ENCODE data around the gene MYO15B.

The MYO15B gene

DNA sequence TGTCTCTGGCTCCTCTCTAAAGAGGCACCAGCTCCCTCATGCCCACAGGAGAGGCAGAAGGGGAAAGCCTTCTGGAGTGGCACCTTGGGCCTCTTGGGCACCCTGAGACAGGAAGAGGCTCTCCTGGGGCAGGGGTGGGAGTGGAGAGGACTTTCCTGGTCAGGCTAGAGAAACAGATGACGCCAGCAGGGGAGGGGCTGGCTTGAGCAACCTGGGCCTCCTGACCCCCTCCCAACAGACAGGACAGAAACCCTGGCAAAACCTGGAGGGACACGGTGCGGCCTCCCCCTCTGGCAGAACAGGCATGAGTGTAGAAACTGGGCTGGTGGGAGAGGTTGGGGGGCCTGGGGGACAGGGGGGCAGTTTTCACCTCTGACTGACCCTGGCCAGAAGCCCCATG, 51.7 kb downstream of the MYO15B start:
- DNase-seq (ENCODE audit: low read depth in 3 of 3), result no peak

DNA sequence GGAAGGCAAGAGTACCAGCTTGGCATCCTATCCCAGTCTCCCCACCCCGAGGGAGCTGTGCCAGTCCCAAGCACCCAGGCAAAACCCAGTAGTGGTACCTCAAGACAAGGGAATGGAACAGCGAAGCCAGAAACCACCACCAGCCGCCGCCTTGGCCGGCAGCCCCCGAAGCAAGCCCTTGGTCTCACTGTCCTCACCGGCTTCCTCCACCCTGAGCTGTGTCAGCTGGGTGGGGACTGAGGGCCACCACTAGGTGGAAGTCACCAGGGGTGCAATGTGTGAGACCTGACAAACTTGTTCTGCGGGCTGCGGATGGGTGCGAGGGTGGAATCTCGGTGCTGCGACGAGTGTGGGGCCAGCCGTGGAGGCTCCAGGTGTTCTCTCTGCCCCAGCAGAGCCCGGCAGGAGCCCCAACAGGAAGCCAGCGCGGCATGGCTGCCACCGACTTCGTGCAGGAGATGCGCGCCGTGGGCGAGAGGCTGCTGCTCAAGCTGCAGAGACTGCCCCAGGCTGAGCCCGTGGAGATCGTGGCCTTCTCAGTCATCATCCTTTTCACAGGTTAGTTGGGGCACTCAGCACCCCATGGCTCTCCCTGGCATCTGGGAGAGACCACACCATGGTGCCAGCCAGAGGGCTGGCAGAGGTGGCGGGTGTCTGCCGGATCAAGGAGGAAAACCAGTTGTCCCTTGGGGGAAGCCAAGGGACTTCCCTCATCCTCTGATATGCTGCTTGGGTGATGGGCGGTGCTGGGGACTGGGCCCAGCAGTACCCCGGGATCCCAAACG, 52.4 kb downstream of the MYO15B start:
- no peak for DNase-seq (ENCODE audit: low read depth in 3 of 3)

DNA sequence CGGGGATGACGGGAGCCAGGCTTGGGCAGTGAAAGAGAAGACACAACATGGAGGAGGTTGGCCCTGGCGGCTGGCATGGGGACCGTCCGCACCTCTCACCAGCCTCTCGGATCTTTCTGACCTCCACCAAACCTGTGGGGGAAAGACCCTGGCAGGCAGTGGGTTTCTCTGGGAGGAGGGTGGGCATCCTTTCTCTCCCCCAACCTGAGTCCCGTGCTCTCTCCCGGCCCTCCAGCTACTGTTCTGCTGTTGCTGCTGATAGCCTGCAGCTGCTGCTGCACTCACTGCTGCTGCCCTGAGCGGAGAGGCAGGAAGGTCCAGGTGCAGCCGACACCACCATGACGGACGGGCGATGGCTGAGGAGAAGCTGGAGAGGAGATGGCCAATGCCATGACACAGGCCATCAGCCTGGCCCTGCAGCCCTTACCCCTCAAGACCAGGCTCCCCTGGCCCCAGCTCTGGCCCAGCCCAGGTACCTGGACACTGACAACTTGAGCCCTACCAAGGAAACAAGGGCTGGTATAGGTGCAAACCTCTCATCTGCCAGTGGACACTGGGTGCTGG, 53.0 kb downstream of the MYO15B start:
- DNase-seq (ENCODE audit: low read depth in 3 of 3), result no peak

DNA sequence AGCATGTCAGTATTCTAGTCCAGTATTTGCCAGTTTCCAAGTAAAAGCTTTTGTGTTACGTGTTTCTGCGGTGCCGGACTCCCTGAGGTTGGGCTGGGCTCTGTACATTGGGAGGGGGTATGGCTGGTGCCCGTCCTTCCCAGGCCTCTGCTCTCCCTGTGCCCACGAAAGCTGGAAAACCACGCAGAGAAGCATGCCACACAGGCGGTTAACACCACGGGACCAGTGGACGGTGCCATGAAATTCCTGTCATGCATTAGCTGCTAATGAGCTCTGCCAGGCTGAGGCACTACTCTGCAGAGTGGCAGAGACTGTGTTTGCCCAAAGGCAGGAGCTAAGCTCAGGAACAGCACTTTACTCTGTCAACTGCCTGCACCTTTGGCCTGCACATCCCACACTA, 53.7 kb downstream of the MYO15B start:
- no peak for DNase-seq (ENCODE audit: low read depth in 3 of 3)

DNA sequence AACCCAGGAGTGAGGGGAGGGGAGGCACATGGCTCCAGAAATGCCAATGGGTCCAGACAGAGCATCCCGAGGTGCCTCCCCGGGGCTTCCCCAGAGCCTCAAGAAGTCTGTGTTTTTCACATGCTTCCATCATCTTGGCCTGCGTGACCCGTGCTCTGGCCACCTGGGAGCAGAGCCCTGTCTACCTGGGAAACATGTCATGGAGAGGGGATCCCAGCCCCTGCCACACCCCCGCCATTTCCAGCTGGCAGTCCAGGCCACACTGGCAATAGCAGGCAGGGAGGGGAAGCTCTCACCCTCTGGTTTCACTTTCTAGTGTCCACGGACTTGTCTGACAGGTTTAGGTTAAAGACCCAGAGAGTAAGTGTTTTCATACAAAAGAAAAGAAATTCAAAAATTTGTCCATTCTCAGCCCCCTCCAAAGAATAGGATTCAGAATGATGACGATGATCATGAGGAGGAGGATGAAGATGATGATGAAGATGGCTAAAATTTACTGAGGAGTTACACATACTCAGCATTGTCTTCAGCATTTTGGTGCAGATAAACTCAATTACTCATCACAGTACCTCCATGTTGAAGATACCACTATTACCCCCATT, 54.7 kb downstream of the MYO15B start:
- DNase-seq (ENCODE audit: low read depth in 3 of 3), result no peak

DNA sequence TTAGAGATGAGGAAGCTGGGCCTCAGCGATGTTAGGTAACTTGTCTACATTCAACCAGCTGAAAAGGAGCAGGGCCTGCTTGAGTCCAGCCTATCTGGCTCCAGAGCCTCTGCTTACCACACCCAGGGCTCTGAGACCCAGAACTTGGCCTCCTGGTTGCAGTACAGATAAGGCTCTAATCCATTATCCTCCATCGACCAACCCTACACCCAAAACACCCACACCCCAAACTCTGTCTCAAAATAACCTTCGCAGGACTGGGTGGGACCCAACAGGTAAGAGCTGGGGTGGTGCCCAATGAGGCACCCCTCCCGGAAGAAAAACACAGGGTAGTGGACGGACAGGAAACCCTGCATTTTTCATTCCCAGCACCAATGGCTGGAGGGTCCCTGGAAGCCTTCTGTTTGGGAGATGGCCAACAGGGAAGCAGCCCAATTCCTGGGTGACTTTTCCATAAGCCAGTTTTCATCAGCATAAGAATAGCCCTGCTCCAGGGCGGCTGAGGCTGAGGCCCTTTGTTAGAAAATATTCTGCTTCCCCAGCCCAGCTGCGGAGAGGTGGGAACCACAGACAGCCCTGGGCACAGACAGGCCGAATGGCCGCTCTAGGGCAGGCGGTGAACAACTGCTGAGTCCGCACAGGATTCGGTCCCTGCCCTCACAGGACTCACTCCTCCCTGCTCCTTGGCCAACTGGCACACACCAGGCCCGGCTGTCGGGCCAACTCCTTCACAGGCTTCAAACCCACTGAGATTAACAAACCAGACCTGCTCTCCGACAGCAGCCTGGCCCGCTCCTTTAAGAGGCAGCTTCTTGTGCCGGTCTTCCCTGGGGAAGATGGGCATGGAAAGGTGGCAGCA, 55.4 kb downstream of the MYO15B start:
- DNase-seq (ENCODE audit: low read depth in 3 of 3), result no peak

DNA sequence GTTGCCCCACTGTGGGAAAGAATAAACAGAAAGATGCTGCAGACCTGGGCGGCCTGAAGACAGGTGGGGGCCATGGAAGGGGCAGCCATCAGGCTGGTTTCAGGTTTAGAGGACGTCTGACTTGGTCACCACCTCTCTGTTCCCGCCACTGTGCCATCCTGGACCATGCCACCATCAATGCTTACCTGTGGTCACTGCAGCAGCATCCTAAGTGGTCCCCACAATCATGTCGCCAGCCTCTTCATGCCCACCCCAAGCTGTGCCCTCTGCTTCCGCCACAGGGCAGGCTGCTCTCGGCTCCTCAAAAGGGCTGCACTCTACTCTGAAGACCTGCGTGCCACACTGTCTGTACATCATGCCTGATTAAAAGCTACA, 56.0 kb downstream of the MYO15B start:
- DNase-seq (ENCODE audit: low read depth in 3 of 3), result no peak

DNA sequence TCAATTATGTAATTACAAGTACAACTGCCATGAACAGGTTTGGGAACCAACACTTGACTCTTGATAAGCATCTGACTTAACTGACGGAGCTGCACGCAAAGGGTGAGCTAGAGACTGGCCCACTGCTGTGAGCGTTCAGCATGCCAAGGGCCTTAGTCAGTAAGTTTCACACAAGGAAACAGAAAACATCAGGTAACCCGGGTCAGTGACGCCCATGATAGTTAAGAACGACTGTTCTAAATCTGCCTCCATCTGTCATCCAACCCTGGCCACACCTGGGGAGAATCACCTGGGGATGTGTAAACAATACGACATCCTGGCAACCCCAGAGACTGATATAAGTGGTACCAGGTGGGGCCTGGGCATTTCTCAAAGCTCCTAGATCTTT, 57.9 kb downstream of the MYO15B start:
- no peak for DNase-seq (ENCODE audit: low read depth in 3 of 3)

DNA sequence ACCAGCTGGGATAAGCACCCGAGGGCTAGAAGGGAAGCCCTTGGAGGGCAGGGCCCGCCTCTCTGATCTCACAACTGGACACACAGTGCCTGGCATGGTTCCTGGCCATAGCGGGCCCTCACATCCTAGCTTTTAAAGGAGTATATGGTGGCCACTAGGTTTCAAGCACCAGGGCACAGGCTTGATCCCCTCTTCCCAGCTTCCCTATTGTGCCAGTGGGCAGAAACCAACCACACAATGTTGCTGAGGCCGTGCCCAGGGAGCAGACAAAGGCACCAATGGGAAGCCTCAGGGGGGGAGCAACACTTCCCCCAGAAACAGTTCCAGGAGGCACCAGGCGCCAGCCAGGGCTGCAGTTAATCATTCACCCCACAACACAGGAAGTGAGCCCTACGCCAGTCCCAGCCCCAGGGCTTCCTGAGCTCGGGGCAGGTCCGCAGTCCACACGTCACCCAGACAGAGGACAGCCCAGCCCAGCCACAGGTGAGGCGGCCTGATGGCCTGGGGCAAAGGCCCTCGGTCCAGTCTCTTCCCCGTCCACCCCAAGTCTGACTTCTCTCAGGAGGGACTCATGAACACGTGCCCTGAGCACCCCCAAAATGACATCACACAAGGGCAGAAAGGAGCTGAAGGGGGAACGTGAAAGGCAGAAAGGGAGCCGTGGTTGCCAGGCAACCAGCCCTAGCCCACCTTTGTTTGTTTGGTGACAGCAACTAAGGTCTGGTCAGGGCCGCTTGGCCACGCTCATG, 58.5 kb downstream of the MYO15B start:
- DNase-seq (ENCODE audit: low read depth in 3 of 3), result no peak

DNA sequence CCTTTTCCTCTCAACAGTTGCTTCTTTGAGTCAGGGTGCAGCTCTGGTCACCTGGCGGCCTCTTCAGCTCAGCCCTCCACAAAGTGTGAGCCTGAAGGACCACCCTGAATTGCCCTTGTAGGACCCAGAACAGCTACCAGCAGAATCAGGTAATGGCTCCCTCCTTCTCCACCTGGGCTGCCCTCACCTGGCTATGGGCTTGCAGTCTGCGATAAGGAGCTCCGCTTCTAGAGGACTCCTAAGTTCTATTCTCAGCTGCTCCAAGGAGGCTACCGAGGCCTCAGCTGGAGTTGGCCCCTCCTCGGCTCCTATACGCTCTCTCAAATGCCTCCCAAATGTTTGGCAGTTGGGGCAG, 59.0 kb downstream of the MYO15B start:
- no peak for DNase-seq (ENCODE audit: low read depth in 3 of 3)

DNA sequence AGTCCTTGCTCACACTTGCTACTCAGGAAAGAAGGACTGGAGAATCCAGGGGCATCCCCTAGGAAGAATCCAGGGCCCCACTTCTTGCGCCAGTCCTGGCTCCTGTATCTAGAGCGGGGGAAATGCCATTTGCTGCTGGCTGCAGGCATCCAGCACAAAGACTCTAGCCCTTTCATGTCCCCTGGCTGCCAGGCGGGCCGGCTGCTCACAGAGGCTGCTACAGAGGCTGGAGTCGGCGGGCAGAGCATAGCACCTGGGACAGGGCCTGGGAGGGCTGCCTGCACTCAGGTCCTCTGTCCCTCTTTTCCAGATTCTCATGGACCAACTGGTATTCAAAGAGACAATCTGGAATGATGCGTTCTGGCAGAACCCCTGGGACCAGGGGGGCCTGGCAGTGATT, 59.5 kb downstream of the MYO15B start:
- DNase-seq (ENCODE audit: low read depth in 3 of 3), result no peak

DNA sequence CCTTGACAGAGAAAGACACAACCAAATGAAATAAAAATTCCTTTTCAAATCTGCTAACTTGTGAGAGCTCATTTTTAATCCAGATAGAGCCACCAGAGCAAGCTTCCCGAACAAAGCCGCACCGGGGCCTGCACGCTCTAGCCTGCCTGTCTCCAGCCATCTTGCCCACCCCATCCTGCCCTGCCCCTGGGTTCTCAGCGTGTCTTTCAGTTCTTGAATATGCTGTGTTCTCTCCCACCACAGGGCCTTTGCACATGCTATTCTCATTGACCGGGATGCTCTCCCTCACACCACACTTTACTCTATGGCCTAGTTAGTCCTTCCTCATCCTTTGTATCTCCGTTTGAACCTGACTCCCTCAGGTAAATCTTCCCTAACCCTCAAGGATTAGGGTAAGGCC, 60.3 kb downstream of the MYO15B start:
- DNase-seq (ENCODE audit: low read depth in 3 of 3), result no peak

DNA sequence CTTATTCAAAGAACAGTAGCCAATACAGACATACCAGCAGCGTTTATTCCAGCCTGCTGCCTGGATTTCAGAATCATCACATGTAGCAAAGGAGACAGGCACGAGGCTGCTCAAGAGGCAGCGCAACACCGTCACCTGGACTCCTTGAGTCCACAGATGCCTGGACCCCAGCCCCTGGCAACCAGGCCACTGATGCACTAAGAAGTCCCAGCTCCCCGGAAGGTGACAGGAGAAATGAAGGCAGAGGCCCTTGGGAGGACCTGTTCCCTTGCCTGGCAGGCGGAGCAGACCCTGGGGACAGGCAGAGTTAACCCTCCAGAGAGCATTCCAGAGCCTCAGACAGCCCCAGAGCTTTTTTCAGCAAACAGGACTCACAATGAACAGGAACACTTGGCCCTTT, 62.1 kb downstream of the MYO15B start:
- DNase-seq (ENCODE audit: low read depth in 3 of 3), result no peak

DNA sequence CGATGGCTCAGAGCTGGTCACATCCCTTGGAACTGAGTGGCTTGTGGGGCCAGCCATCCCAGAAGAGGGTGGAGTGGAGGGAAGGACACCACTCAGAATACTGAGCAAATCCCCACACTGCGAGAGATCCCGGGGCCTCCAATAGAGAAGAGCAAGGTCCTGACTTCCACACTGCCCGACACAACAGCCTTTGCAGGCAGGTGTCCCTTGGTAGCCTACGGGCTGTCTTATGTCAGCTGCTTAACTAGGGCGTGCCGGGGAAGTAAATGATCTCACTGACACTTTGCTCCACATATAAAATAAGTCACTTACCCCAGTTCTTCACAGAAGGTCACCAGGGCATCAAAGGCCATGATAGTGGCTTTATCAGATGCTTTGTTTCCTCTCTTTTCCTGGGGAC, 63.3 kb downstream of the MYO15B start:
- DNase-seq (ENCODE audit: low read depth in 3 of 3), result no peak

DNA sequence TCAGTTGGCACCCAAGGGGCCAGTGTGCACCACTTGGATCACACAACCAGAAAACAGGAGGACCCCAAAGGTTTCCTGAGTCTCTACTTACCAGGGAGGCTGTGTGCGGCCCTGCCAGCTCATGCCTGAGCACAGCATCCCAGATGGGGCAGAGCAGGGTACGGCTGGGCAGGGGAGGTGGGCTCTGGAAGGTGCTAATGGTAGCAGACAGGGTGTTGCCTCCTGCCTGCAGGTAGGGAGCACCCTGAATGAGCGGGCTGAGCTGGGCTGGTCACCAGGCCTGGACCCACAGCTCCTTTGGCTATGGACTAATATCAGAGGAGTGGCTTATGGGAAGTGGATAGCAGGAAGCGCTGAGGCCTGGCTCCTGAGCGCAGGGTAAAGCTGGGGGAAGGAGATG, 64.7 kb downstream of the MYO15B start:
- no peak for DNase-seq (ENCODE audit: low read depth in 3 of 3)

DNA sequence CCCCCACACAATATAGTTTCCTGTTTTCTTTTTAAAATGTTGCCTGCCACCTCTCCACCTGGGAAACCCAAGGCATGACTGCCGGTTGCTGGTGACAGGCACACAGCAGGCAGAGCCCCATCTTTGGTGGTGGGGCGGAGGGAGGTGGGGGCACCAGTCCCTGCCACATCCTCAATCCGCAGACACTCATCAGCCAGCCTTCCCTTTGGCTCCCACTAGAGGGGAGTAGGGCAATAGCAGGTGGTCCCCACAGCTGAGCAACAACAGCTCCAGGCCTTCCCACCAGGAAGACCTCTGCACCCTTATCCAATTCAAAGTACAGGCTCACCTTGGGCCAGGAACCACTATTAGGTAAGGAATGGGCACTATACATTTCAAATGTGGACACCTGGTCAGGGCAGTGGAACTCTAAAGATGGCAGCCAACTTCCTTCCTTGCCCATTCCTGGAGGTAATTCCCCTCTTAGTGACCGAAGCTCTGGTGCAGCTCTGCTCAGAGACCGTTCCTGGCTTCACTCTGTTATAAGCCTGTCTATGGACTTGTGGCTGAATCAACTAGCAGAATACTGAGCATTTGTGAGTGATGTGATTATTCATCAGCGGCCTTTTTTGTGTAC, 65.4 kb downstream of the MYO15B start:
- no peak for DNase-seq (ENCODE audit: low read depth in 3 of 3)

DNA sequence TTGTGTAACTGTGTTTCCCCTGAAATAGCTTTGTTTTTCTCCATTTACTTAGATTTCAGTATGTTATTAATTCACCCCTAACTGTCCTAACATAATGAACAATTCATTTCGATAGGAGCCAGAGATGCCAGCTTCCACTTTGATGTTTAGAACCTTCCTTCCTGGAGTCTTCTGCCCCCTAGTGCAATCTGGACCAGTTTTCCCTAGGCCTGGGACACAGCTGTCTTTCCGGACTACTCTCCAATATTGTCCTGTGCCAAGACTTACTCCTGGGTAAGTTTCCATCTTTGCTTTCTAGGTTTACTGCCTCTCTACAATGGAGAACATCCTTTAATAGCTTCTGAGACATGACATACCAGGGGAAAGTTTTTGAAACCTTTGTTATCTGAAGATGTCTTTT, 66.6 kb downstream of the MYO15B start:
- no peak for DNase-seq (ENCODE audit: low read depth in 3 of 3)

DNA sequence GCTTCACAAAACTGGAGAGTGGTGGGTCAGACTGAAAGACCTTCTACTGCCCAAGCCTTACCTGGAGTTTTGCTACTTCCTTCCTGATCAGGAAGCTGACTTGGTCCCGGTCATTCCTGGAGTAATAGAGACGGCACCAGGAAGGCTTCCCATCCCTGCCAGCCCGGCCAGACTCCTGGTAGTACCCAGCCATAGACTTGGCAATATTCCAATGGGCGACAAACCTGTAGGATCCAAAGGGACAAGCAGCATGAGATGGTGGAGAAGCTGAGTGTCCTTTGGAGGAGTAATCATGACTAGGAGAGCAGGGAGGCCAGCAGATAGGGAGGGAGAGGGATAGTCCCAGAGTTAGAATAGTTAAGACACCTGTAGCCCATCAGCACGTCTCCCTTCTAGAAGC, 70.6 kb downstream of the MYO15B start:
- DNase-seq (ENCODE audit: low read depth in 3 of 3), result no peak

DNA sequence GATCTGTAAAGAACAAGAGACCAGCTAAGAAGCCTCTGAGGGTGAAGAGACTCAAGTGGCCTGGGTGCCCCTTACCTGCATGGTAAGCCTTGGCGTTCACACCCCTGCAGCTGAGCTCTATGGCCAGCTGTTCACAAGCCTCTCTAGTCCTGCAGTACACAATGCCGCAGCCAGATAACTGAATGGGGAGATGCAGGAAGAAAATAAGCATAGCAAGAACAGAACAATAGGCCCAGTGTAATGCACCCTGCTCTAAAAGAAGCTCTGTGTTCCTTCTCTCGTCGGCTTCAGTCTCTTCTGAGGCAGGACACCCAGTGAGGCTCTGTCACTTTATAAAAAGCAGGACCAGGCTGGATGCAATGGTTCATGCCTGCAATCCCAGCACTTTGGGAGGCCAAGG, 73.9 kb downstream of the MYO15B start:
- DNase-seq (ENCODE audit: low read depth in 3 of 3), result no peak

DNA sequence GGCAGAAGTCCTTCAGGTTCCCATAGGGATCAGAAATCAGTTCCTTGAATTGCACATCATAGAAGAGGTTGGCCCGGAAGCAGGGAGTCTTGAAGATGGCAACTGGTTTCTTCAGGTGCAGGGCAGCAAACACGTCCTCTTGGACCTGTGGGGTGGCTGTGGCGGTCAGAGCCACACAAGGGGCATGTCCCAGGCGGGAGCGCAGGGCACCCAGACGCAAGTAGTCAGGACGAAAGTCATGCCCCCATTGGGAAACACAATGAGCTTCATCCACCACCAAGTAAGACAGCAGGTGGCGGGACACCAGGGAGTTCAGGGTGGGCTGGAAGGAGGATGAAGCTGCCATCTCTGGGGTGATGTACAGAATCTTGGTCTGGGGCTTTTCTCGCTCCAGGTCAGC, 74.9 kb downstream of the MYO15B start:
- DNase-seq (ENCODE audit: low read depth in 3 of 3), result no peak

DNA sequence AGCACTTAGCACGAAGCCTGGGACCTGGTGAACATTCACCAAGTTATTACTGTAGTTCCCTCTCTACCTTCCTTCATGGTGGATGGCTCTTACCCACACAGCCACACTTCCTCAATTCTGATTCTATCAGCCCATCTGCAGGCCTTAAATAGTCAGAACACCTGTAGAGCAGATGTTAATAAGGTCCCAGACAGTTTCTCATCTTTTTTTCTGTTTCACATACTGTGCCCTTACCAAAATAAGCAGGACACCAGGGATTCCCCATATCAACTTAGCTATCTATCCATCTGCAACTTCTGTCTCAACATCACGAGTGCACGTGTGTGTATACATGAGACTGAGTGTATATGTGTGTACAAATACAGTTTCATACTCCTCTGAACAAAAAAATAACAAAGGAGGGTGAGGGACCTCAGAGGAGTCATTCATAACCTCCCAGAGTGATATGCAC, 76.5 kb downstream of the MYO15B start:
- DNase-seq (ENCODE audit: low read depth in 3 of 3), result no peak
